LHCN-M2 (cell line): ENCODE measurements around the gene SORCS2. TPM values are rescaled to one million over a fixed set of nuclear protein-coding genes. Genes with fewer than 3 reads are reported as not detected.

Experiments
- DNase-seq: peaks from one replicate; pipeline ENCODE4 v3.0.0-alpha.2; 2012; ENCODE audit warnings: low read depth
- polyA plus RNA-seq: library from polyadenylated mRNA; unstranded; fragments of >200 nt; gene quantifications from one replicate; pipeline ENCODE4 v1.2.1, GENCODE V29; 2012; ENCODE audit warnings: missing spikeins
- total RNA-seq: library from RNA; depleted of rRNA; stranded (reverse); fragments of >200 nt; gene quantifications from 2 replicates; pipeline ENCODE4 v1.2.3, GENCODE V29; 2014; rRNA removed

SORCS2 gene
- total RNA-seq = 0.52 and 0.90 TPM in 2 replicates
- polyA plus RNA-seq = 1.7 TPM

- peak; percentile 37 for DNase-seq
Observed at GRCh38 chr4:7192252-7193029, at the start of gene SORCS2. SORCS2 (plus strand) TSS chr4:7192538.

- peak; percentile 18 for DNase-seq
Observed at GRCh38 chr4:7144374-7145290, 47.7 kb upstream of the SORCS2 start.

- no peak for DNase-seq
Observed at GRCh38 chr4:7145291-7145934, 46.9 kb upstream of the SORCS2 start.

- no peak for DNase-seq
Observed at GRCh38 chr4:7146059-7146785, 46.1 kb upstream of the SORCS2 start.

- DNase-seq = no peak
Observed at GRCh38 chr4:7146786-7147115, 45.6 kb upstream of the SORCS2 start.

- DNase-seq = no peak
Observed at GRCh38 chr4:7147261-7147660, 45.1 kb upstream of the SORCS2 start.

- DNase-seq = no peak
Observed at GRCh38 chr4:7147661-7148310, 44.6 kb upstream of the SORCS2 start.

- DNase-seq = no peak
Observed at GRCh38 chr4:7148337-7148736, 44.0 kb upstream of the SORCS2 start.

- no peak for DNase-seq
Observed at GRCh38 chr4:7150036-7150635, 42.2 kb upstream of the SORCS2 start.

GRCh38 chr4:7151668-7152227 is 40.6 kb upstream of the SORCS2 start:
- DNase-seq = no peak

GRCh38 chr4:7153711-7154110 is 38.6 kb upstream of the SORCS2 start:
- no peak for DNase-seq

GRCh38 chr4:7154351-7154981 is 37.9 kb upstream of the SORCS2 start:
- no peak for DNase-seq

- no peak for DNase-seq
Observed at GRCh38 chr4:7155590-7156071, 36.7 kb upstream of the SORCS2 start.

GRCh38 chr4:7156328-7156727 is 36.0 kb upstream of the SORCS2 start:
- DNase-seq = no peak

GRCh38 chr4:7156761-7157488 is 35.4 kb upstream of the SORCS2 start:
- no peak for DNase-seq

GRCh38 chr4:7157666-7158065 is 34.7 kb upstream of the SORCS2 start:
- DNase-seq = no peak

- DNase-seq = no peak
Observed at GRCh38 chr4:7158081-7158750, 34.1 kb upstream of the SORCS2 start.

- no peak for DNase-seq
Observed at GRCh38 chr4:7158991-7159390, 33.3 kb upstream of the SORCS2 start.
